Measurements from ENCODE around the gene TMUB2.
A peak's percentile ranks its signal among the peaks of the same experiment; 100 is the strongest.
"Not testable (repeated sequence)": the region's sequence is repeated elsewhere in the genome, so short reads cannot be mapped to it uniquely, and the experiment has no call there.

The TMUB2 gene

GRCh38 chr17:44186307-44187130, at the start of gene TMUB2:
Gene TMUB2 (plus strand): TSS chr17:44186972. CDS start chr17:44187709, 737 bp downstream.
- peak; percentile 99 to 100 for DNase-seq (ENCODE audit: low read depth in 2 of 2)

DNA sequence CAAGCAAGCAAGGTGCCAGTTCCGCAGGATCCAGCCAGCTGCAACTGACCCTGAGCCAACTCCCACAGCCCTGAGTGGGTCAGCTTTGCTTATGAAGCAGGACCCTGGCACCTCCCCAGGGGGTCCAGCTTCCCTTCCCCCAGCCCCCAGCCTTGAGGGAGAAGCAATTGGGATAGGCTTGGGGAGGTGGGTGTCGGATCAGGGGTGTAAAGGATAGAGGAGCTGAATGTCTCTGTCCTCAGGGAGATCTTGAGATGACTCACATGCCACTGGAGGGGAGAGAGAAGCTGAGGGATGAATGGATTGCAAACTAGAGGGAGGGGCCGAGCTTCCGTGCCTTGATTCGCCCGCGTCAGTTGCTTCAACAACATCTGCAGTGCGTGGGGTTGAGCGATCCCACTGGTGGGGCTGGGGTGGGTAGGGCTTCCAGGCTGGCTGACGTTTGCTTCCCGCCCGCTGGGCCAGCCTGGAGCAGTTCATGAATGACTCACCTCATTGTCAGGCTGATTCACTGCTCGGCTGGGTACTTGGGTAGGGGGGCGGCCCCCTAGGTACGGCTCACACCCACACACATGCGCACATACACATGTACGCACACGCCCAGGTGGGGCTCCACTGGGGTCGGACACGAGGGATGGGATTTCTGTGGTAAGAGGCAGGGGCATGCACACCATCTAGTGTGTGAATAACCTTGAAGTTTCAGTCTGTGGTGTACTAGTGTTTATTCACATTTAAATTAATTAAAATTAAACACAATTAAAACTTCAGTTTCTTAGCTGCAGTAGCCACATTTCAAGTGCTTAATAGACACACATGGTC, 48.7 kb upstream of the TMUB2 start:
- peak; percentile 70 to 72 for DNase-seq (ENCODE audit: low read depth in 2 of 2)

DNA sequence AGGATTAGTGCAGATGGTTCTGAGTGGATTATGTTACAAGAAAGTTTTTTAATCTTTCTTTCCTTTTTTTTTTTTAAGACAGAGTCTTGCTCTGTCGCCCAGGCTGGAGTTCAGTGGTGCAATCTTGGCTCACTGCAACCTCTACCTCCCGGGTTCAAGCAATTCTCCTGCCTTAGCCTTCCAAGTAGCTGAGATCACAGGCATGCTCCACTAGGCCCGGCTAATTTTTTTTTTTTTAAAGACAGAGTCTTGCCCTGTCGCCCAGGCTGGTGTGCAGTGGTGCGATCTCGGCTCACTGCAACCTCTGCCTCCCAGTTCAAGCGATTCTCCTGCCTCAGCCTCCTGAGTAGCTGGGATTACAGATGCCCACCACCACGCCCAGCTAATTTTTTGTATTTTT, 42.9 kb upstream of the TMUB2 start:
- not testable (repeated sequence) for DNase-seq (ENCODE audit: low read depth in 2 of 2)

DNA sequence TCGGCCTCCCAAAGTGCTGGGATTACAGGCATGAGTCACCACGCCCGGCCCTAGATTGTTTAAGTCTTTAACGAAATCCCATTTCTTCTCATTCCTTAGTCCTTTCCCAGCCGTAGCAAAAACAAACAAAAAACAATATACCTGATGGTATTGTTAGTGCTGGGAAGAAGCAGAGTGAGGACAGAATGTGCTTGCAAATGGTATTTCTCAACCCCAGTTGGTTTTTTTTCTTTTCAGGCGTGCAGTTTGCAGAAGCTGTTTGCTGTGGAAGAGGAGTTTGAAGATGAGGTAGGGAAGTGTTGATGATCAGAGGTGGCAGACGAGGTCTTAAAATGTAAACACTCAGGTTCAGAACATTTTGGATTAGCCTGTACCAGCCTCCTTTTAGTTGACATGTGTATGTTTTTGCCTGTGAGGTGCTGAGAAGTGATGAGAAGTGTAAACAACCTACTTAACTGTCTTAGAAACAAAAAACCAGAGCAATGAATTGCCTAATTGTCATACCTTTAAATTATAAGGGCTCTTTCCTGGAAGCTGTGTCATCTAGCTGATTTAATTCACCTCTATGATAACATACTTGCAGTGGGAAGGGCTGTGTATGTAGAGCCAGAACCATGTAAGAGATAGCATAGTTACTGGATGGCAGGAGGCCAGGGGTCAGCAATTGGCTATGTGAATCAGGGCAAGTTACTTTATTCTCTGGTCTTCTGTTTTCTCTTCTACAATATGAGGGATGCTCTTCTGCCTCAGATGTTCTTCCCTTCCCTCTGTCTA, 41.6 kb upstream of the TMUB2 start:
- DNase-seq (ENCODE audit: low read depth in 2 of 2), result no peak

GRCh38 chr17:44146375-44147346, 40.1 kb upstream of the TMUB2 start:
- DNase-seq (ENCODE audit: low read depth in 2 of 2), result no peak

- no peak for DNase-seq (ENCODE audit: low read depth in 2 of 2)
Measured at GRCh38 chr17:44147812-44148211, 39.0 kb upstream of the TMUB2 start.

DNA sequence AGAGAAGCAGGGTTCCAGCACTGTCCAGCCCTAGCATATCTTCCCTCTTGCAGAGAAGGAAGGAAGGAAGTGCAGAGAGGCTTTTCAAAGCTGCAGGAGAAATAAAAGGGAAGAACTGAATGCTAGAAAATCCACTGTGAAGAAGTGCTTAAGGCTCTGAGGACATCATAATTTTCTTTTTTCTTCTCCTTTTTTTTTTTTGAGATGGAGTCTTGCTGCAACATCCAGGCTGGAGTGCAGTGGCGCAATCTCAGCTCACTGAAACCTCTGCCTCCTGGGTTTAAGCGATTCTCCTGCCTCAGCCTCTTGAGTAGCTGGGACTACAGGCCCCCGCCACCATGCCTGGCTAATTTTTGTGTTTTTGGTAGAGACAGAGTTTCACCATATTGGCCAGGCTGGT, 37.7 kb upstream of the TMUB2 start:
- DNase-seq (ENCODE audit: low read depth in 2 of 2), result not testable (repeated sequence)

- DNase-seq (ENCODE audit: low read depth in 2 of 2), result no peak
Measured at GRCh38 chr17:44149750-44150329, 36.9 kb upstream of the TMUB2 start.

GRCh38 chr17:44152875-44153274, 33.9 kb upstream of the TMUB2 start:
- DNase-seq (ENCODE audit: low read depth in 2 of 2), result no peak

- DNase-seq (ENCODE audit: low read depth in 2 of 2), result no peak
Measured at GRCh38 chr17:44155488-44155887, 31.3 kb upstream of the TMUB2 start.

DNA sequence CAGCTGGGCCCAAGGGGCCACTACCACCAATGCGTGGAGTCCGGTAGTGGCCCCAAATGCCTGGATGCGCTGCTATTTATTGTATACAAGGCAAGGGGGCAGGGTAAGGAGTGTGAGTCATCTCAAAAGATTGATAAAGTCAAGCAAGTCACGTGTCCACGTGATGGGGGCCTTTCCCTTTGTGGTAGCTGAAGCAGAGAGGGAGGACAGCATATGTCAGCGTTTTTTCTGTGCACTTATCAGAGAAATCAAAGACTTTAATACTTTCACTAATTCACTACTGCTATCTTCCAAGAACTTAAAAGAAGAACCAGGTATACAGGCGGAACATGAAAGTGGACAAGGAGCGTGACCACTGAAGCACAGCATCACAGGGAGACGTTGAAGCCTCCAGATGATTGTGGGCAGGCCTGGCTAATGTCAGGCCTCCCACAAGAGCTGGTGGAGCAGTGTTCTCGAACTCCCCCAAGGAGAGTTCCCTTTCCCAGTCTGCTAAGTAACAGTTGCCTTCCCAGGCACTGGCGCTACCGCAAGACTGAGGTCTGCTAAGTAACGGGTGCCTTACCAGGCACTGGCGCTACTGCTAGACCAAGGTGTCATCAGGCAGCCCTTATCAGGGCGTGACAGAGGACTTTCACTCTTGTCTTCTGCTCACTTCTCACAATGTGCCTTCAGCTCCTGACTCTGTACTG, 27.1 kb upstream of the TMUB2 start:
- no peak for DNase-seq (ENCODE audit: low read depth in 2 of 2)

GRCh38 chr17:44164476-44164875, 22.3 kb upstream of the TMUB2 start:
- no peak for DNase-seq (ENCODE audit: low read depth in 2 of 2)

DNA sequence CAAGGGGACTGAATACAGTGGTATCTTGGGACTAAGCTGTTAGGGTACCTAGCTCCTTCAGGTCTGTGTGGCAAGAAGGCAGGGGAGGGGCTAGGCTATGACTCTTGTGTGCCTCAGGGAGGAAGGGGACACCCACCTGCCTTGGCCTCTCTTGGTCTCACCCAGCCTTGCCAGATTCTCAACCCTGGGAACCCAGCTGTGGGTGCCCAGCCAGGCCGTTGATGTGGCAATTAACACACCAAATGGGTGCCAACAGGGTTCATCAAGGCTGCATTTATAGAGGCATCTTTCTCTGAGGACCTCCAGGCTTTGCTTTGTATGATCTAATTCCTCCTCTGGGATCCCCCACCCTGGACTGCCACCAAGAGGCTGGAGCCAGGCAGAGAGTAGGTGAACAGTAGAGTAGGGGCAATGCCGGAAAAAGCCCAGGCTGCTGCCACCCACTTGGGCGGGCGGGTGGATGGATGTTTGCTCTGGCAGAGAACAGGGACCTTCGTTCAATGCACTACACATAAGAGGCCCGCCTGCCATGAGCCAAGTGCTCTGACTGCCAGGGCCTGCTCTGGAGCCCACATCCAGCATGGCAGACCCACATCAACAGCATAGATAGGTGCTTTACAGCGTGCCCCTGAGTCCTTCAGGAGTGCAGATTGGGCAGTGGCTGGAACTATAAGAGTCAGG, 19.5 kb upstream of the TMUB2 start:
- no peak for DNase-seq (ENCODE audit: low read depth in 2 of 2)

GRCh38 chr17:44170135-44170498, 16.7 kb upstream of the TMUB2 start:
- DNase-seq (ENCODE audit: low read depth in 2 of 2), result no peak

GRCh38 chr17:44170499-44171201, 16.1 kb upstream of the TMUB2 start, which contains the start of gene ASB16:
Gene ASB16 (plus strand): TSS chr17:44170704. CDS start chr17:44170790, 86 bp downstream.
- no peak for DNase-seq (ENCODE audit: low read depth in 2 of 2)

DNA sequence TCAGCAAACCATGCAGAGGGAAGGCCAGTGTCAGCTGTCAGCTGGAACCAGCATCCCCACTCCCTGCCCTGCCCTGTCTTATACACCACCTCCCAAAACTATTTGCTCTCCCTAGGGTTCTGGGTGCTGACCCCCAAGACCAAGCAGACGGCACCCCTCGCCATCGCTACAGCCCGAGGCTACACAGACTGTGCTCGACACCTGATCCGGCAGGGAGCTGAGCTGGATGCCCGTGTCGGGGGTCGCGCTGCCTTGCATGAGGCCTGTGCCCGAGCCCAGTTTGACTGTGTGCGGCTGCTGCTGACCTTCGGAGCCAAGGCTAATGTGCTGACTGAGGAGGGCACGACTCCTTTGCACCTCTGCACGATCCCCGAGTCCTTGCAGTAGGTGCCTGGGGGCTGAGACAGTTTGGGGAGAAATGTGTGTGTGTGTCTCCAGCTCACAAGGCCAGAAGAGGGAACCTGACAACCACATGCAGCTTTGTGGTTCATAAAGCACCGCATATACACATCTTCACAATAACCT, 14.8 kb upstream of the TMUB2 start:
- DNase-seq (ENCODE audit: low read depth in 2 of 2), result no peak

DNA sequence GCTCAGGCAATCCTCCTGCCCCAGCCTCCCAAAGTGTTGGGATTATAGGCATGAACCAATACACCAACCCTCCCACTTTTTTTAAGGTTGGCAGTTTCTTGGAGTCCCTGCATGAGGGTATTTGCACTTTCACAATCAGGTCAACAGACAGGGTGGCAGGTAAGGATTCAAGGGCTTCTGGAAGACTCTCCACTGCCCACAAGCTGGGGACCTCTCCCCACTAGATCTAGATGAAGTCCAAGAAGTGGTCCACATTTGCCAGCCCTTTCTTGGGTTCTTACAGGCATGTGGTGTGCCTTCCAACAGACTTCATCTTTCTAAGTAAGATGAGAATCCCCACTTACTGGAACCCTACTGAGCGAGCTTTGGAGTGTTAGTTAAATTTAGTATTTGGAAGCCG, 12.3 kb upstream of the TMUB2 start:
- no peak for DNase-seq (ENCODE audit: low read depth in 2 of 2)

DNA sequence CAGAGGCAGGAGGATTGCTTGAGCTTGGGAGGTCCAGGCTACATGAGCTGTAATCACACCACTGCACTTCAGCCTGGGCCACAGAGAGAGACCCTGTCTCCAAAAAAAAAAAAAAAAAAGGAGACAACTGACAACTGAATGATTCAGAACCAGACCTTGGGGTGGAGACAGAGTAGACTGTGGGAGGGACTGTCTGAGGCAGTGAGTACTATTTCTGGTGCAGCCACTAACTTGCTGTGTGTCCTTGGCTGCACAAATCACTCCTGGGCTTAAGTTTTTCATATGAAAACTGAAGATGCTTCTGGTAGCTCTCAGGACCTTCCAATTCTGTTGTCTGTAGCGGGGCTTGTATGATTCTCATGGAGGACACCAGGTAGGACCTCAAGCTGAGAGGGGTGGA, 10.5 kb upstream of the TMUB2 start:
- DNase-seq (ENCODE audit: low read depth in 2 of 2), result no peak
